SK-N-MC (cell line): ENCODE measurements around the gene TBL3.
"Not testable (repeated sequence)": the region's sequence is repeated elsewhere in the genome, so short reads cannot be mapped to it uniquely, and the experiment has no call there.

ENCODE experiments used
- EZH2 ChIP-seq: fragments of 200-600 bp; sonication (generic); IDR thresholded peaks from one replicate; pipeline ENCODE4 v1.6.1; 2017; ENCODE audit warnings: antibody characterized with exemption
- POLR2AphosphoS5 ChIP-seq: IDR thresholded peaks from 2 replicates; pipeline ENCODE4 v1.6.1; 2012; ENCODE audit warnings: mild to moderate bottlenecking, low read depth, low read length, borderline replicate concordance

GRCh38 chr16:1958143-1958491, 13.7 kb upstream of the TBL3 start:
- not testable (repeated sequence) for TF ChIP-seq POLR2AphosphoS5, EZH2
